Muscle of arm (tissue), 12 donors: ENCODE measurements around the gene MRPL51. TPM values are rescaled to one million over a fixed set of nuclear protein-coding genes. Genes with fewer than 3 reads are reported as not detected.
"Not testable (repeated sequence)": the region's sequence is repeated elsewhere in the genome, so short reads cannot be mapped to it uniquely, and the experiment has no call there.

ENCODE experiments used
- DNase-seq: peaks from one replicate; pipeline ENCODE4 v3.0.0-alpha.2; 2013
- polyA plus RNA-seq, 12 donors: library from polyadenylated mRNA; unstranded; fragments of 120-200 nt; gene quantifications; one replicate each; pipeline ENCODE4 v1.2.1, GENCODE V29; 2013; ENCODE audit not compliant: insufficient read length in 12 of 12

The MRPL51 gene
- polyA plus RNA-seq, 12 donors: 104 to 178 (median 131) TPM; not detected in 1

- DNase-seq: no peak
These were observed 1.2 kb upstream of the MRPL51 start for GRCh38 chr12:6494258-6494743.

DNA sequence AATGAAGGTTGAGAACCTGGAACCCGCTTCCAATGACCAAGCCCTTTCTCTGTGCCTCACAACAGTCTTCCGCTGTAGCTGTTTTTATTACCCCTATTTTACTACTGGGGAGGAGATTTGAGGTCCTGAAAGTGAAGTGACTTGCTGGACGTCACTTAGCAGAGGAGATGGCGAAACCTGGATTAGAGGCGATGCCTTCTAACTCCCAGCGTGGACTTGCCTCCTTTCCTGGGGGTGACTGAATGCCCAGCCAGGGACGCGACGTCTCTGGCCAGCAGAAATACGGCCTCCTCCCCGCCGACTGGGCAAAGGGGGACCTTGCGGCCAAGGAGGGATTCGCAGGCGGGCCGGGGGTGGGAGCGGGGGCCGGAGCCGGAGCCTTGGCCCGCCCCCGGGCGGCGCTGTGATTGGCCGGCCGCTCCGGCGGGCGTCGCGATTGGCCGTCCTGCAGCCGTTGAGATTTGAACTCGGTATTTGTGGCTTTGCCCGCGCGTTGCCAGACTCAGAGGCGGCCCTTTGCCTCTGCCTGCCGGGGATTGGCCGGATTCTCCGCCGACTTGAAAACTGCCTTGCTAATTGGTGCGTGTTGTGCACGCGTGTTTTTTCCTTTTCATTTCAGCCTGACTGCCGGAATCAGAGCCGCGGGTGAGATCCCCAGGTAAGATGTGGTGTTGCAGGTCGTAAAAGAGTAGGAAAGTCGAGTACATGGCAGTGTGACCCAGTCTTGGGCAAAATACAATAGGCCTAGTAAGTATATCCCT lies 615 bp upstream of the MRPL51 start, which contains the start of gene NCAPD2:
Gene NCAPD2 (plus strand): TSS at position 606 of the 761 bp plus-strand sequence. CDS start 997 bp downstream, outside the sequence.
- peak; percentile 95 for DNase-seq

GRCh38 chr12:6490673-6491072 lies 2.4 kb downstream of the MRPL51 start:
- DNase-seq: not testable (repeated sequence)

- DNase-seq: no peak
These were observed 3.6 kb downstream of the MRPL51 start for GRCh38 chr12:6489449-6489848.

GRCh38 chr12:6488240-6488639 lies 4.8 kb downstream of the MRPL51 start:
- DNase-seq: no peak

GRCh38 chr12:6478416-6478815 lies 14.6 kb downstream of the MRPL51 start:
- DNase-seq: no peak

GRCh38 chr12:6477601-6478377 lies 15.3 kb downstream of the MRPL51 start:
- DNase-seq: not testable (repeated sequence)

DNA sequence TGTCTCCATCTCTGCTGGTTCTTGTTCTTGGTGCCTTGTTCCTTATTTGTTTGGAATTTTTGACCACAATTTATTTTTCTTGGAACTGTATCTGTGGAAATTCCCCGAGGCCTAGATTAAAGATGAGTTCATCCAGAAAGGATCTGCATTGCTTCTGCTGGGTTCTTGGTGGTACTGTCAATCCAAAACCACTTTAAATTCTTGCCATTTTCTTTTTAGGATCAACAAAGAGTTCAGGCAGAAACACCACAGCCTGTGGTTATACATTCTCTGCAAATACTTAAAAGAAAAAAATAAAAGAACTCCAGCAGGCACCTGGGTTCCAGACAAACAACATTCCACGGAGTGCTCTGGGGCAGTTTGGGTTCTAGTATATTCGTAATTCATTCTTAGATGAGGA lies 16.6 kb downstream of the MRPL51 start:
- no peak for DNase-seq

- DNase-seq: not testable (repeated sequence)
These were observed 17.7 kb downstream of the MRPL51 start for GRCh38 chr12:6475233-6475975.

DNA sequence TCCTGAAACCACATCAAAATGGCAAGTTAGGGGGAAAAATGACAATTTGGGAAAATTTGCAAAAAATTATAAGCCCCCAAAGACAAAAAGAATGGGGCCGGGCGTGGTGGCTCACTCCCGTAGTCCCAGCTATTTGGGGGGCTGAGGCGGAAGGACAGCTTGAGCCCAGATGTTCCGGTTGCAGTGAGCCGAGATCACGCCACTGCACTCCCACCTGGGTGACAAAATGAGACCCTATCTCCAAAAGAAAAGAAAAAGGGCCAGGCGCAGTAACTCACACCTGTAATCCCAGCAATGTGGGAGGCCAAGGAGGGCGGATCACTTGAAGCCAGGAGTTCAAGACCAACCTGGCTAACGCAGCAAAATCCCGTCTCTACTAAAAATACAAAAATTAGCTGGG lies 20.6 kb downstream of the MRPL51 start:
- DNase-seq: no peak

GRCh38 chr12:6471989-6472360 lies 21.1 kb downstream of the MRPL51 start:
- no peak for DNase-seq

GRCh38 chr12:6470375-6471163 lies 22.5 kb downstream of the MRPL51 start, which contains the start of gene VAMP1:
VAMP1 (minus strand) TSS chr12:6470677; CDS start chr12:6470531, 146 bp downstream.
- peak; percentile 97 for DNase-seq

- no peak for DNase-seq
These were observed 23.3 kb downstream of the MRPL51 start for GRCh38 chr12:6469609-6470374.

GRCh38 chr12:6469092-6469491 lies 24.0 kb downstream of the MRPL51 start:
- DNase-seq: no peak

DNA sequence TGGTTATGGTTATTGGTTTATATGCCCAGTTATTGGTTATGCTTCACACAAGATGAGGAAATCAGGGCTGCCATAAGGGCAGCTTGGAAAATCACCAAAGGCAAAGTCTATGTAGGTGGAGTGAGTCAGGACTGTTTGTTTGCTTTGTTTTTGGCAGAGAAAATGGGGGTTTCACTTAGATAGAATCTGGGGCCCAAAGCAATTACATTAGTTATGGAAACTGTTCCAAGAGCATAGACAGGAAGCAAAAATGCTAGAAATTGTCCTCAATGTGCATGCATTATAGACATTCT lies 24.8 kb downstream of the MRPL51 start:
- no peak for DNase-seq

DNA sequence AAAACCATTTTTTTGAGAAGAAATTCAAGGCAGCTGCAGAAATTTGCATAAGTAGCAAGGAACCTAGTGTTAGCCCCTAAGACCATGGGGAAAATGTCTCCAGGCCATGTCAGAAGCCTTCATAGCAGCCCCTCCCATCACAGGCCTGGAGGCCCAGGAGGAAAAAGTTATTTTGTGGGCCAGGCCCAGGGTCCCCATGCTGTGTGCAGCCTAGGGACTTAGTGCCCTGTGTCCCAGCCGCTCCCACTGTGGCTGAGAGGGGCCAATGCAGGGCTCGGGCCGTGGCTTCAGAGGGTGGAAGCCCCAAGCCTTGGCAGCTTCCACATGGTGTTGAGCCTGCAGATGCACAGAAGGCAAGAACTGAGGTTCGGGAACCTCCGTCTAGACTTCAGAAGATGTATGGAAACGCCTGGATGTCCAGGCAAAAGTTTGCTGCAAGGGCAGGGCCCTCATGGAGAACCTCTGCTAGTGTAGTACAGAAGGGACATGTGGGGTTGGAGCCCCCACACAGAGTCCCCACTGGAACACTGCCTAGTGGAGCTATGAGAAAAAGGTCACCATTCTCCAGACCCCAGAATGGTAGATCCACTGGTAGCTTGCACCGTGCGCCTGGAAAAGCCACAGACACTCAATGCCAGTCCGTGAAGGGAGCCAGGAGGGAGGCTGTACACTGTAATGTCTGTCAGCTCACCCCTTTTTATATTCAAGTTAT lies 25.3 kb downstream of the MRPL51 start:
- not testable (repeated sequence) for DNase-seq

GRCh38 chr12:6466751-6467150 lies 26.3 kb downstream of the MRPL51 start:
- not testable (repeated sequence) for DNase-seq

DNA sequence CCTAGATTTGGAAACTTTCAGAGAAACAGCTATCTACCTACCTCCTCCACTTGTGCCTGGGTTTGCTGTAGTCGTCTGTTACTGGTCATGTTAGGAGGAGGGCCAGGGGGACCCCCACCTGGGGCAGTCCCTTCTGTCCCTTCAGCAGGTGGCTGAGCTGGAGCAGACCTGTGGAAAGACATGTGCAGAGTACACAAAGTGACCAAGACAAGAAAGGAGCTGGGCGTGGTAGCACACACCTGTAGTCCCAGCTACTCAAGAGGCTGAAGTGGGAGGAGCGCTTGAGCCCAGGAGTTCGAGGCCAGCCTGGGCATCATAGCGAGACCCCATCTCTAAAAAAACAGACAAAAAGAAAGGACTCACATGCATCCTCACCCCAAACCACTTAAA lies 26.9 kb downstream of the MRPL51 start:
- DNase-seq: no peak

DNA sequence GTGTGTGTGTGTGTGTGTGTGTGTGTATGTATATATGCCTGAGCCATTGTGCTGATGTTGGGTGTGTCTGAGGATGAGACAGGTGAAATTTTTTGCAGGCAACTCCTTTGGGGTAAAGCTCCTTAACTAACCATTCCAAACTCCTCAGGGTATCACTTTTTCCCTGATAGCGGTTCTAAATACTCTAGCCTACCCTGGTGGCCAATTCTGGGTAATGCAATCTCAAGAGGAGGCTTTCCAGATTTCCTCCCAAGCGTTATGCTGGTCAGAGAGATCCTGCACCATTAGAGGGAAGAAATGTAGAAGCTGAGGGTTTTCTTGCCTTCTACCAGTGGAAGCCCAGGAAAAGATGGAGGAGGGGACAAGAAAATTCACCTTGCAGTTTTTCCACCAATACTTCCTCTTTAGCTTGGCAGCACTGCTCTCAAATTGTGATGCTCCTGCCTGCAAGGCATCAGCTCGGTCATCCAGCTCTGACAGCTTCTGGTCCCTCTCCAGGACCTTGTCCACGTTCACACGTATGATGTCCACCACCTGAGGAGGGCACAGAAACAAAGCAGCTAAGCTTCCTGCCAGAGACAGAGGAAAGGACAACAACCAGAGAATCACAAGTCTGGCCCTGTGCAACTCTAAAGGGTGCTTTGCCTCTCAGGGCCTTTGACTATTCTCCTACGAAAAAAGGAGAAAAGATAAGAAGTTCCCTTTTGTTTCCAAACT lies 27.4 kb downstream of the MRPL51 start:
- DNase-seq: peak; percentile 71
